ENCODE measurements around the gene NET1.

NET1 gene

DNA sequence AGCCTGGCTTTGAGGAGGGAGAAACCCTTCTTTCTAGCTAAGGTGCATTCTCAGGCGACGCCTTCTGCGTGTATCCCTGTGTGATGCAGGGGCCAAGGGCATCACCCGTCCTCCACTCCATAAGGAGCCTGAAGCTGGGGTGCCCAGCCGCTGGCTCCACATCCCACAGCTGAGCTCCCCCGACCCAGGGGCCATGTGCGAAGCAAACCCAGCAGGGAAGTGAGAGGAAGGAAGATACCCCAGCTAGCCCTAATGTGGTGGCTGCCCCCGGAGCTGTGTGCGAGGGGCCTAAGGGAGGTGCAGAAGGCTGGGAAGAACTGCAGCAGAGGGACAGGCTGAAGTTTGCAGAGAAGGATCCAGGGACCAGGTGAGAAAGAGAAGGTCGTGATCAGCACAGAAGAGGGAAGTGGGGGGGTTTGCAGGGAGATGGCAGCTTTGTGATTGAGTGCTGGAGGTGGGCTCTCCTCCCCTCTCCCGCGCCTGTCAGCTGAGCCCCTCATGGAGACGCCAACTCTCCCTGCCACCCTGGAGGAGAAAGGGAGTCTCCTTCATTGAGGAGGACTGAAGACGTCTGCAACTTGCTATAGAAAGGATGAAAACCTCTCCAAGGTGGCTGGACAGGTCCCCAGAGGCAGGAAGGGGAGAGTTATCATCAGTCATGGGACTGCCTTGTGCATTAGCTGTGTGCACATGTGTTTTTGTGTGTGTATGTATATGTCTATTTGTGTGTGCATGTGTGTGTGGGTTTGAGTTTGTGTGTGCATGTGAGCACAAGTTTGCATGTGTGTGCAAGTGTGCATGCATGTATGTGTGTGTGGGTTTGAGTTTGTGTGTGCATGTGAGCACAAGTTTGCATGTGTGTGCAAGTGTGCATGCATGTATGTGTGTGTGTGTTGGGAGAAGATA lies 90.5 kb downstream of the NET1 start:
- no peak for DNase-seq

DNA sequence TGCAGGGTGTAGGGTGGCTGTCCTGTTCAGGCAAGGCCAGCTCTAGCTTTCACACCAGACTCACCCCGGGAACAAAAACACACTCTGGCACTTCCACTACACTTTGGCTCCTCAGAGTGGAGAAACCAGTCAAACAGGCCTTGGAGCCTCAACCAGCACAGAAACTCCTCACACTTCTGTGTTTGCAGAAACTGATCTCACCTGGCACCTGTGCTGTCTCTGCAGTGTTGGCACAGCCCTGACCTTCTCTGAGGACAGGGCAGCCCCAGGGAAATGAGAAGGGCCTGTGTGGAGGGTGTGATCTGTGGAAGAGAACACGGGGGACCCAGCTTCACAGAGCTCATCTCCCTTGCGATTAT lies 91.1 kb downstream of the NET1 start:
- no peak for DNase-seq

DNA sequence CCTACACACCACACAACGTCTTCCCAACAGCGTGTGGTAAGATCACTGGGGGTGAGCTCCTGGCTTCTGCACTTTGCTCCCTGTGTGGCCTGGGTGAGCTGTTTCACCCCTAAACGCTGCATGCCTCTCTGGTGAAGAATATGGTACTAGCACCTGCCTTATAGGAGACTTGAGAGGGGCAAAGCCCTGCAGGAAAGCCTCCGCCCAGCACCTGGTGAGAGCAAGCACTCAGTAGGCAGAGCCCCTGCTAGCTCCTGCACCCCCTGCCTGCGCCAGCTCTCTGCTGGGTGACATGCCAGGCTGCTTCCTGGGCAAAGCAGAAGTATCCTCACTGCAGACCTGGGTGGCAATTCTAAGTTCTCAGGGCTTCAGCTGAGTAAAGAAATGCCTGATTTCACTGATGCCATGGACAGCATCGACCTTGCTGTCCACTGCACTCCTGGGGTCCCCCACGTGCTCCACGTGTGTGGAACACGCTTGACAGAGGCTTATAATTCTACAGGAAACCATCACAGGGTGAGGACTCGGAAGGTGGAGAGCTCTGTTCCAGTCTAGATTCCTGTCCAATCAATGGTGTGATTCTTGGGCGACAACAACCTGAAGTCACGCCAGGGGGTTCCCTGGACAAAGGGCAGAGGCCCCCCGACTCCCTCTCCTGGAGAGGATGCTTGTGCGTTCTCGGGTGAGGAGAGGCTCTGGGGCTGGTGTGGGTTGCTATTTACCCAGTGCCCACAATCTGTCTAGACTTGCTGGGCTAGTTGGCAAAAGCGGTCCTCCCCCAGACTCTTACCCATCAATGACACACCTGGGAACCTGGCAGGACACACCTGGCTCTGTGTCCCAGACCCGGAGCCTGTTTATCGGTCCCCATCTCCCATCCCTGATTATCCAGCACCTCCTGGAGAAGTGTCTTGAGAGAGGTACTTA lies 92.1 kb downstream of the NET1 start:
- no peak for DNase-seq

DNA sequence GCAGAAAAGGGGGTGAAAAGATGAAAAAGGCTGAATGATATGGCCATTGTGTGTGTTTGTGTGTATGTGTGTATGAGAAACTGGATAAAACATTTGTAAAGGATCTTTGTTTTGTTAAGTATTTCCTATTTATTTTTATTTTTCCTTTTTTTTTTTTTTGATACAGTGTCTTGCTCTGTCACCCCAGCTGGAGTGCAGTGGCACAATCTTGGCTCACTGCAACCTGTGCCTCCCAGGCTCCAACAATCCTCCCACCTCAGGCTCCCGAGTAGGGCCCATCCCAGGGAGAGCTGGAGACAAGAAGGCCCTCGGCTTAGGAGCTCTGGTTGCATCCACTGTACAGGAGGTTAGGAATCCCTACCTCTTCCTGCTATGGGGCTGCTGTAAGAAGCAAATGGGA lies 93.9 kb downstream of the NET1 start:
- no peak for DNase-seq

DNA sequence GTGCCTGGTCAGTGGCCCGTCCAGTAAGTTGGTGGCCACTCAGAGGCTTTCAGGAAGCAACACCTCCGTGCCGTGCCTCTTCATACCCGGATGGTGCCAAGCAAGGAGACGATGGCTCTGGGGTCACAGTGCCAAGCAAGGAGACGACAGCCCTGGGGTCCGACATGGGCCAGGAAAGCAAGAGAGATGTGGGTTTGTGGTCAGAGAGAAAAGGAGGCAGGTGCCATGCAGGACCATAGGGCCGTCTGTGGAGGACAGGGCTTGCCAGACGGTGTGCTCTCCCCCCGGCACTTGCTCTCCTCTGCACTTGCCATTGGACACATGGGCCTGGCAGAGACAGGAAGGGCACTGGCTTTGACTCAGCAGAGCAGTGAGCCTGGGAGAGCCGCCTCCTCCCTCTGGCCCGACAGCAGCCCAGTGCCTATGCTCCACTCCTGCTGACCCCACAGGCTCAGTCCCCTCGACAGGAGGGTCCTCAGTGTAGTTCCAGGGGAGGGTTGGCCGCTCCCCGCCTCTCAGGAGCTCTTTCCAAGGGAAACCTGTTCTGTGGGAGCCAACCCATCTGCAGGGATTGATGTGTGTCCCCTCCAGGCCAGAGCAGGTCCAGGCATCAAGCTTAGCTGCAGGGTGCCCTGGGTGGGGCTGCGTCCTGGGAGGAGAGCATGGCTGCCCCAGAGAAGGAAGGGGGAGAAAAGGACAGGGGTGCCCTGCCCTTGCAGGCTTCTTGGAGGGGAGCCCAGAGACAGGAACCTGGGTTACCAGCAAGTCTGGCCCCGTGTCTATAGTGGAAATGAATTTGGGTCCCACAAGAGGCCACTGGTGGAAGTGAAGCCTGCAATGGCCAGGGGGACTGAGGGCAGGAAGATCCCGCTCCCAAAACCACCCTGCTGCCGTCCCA lies 94.6 kb downstream of the NET1 start:
- DNase-seq, result no peak

DNA sequence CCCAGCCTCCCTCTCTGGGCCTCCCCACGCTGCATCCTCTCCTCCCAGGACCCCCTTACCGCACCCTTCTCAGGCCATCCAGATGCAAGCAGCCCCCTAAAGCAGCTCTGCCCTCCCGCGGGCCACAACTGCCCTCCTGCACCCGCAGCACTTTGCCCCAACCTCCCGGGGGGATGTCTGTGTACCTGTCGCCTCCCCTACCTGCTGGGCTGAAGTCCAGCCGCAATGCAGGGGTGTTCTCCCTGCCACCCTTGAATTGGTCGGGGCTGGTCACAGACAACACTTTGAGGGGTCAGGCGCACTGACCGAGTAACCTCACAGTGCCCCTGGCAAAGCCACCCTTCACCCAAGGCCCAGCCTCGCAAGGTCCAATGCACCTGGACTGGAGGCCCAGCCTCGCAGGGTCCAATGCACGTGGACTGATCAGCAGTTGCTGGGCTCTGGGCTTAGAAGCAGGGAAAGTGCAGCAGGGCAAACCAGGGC lies 95.3 kb downstream of the NET1 start:
- no peak for DNase-seq

DNA sequence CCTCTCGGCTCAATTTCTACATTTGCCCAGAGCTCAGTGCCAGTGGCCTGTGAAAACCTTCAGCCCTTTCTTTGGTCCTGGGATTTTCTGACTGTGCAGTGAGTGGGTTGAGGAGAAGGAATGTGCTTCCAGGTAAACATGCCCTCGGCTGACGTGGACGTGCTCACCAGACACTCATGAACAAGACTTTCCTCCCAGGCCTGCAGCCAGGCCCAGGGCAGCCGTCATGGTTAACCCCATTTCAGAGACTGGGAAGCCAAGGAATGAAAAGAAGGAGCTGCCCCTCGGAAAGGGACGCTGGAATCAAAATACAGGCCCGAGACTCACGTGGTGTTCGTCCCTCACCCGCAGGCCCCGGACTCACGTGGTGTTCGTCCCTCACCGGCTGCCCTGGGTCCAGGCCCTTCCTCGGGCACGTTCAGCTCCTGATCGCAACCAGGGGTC lies 95.8 kb downstream of the NET1 start:
- no peak for DNase-seq

Data from NCI-H446 treated with DMSO at 0.1 percent for 48 hours (cell line).